Measurements from ENCODE around the gene GAPVD1.

GAPVD1 gene

GRCh38 chr9:125407432-125407973 is 145.9 kb downstream of the GAPVD1 start:
- TF ChIP-seq POLR2AphosphoS5 (IDR thresholded peaks at IDR 0.05; ENCODE audit: low read depth, low read length) (no peak), FOXP2 (optimal IDR thresholded peaks at IDR 0.05; ENCODE audit: borderline replicate concordance, extremely low read depth, extremely low read length, insufficient read depth) (no peak), REST (IDR thresholded peaks at IDR 0.05; ENCODE audit: insufficient read depth in 1 of 2, low read depth in 2 of 2, low read length in 2 of 2) (no peak), TAF1 (IDR thresholded peaks at IDR 0.05; ENCODE audit: borderline replicate concordance, insufficient read depth, low read length) (no peak), SIN3A (IDR thresholded peaks at IDR 0.05; ENCODE audit: borderline replicate concordance, insufficient read depth, low read length) (no peak)

GRCh38 chr9:125407974-125408900 is 146.6 kb downstream of the GAPVD1 start:
- no peak for TF ChIP-seq TAF1 (IDR thresholded peaks at IDR 0.05; ENCODE audit: borderline replicate concordance, insufficient read depth, low read length)
- no peak for TF ChIP-seq POLR2AphosphoS5 (IDR thresholded peaks at IDR 0.05; ENCODE audit: low read depth, low read length)
- TF ChIP-seq FOXP2 (optimal IDR thresholded peaks at IDR 0.05; ENCODE audit: borderline replicate concordance, extremely low read depth, extremely low read length, insufficient read depth), result no peak
- TF ChIP-seq SIN3A (IDR thresholded peaks at IDR 0.05; ENCODE audit: borderline replicate concordance, insufficient read depth, low read length), result no peak
- TF ChIP-seq REST (IDR thresholded peaks at IDR 0.05; ENCODE audit: insufficient read depth in 1 of 2, low read depth in 2 of 2, low read length in 2 of 2), result no peak

GRCh38 chr9:125409217-125409636 is 147.6 kb downstream of the GAPVD1 start:
- TF ChIP-seq FOXP2 (optimal IDR thresholded peaks at IDR 0.05; ENCODE audit: borderline replicate concordance, extremely low read depth, extremely low read length, insufficient read depth), result no peak
- no peak for TF ChIP-seq TAF1 (IDR thresholded peaks at IDR 0.05; ENCODE audit: borderline replicate concordance, insufficient read depth, low read length)
- no peak for TF ChIP-seq POLR2AphosphoS5 (IDR thresholded peaks at IDR 0.05; ENCODE audit: low read depth, low read length)
- no peak for TF ChIP-seq SIN3A (IDR thresholded peaks at IDR 0.05; ENCODE audit: borderline replicate concordance, insufficient read depth, low read length)
- no peak for TF ChIP-seq REST (IDR thresholded peaks at IDR 0.05; ENCODE audit: insufficient read depth in 1 of 2, low read depth in 2 of 2, low read length in 2 of 2)

GRCh38 chr9:125409637-125410521 is 148.3 kb downstream of the GAPVD1 start:
- TF ChIP-seq FOXP2 (optimal IDR thresholded peaks at IDR 0.05; ENCODE audit: borderline replicate concordance, extremely low read depth, extremely low read length, insufficient read depth) (no peak), SIN3A (IDR thresholded peaks at IDR 0.05; ENCODE audit: borderline replicate concordance, insufficient read depth, low read length) (no peak), REST (IDR thresholded peaks at IDR 0.05; ENCODE audit: insufficient read depth in 1 of 2, low read depth in 2 of 2, low read length in 2 of 2) (no peak), POLR2AphosphoS5 (IDR thresholded peaks at IDR 0.05; ENCODE audit: low read depth, low read length) (no peak), TAF1 (IDR thresholded peaks at IDR 0.05; ENCODE audit: borderline replicate concordance, insufficient read depth, low read length) (no peak)
